ENCODE results near the gene ZC3HAV1L. TPM values are rescaled to one million over a fixed set of nuclear protein-coding genes. Genes with fewer than 3 reads are reported as not detected.
"Not testable (repeated sequence)": the region's sequence is repeated elsewhere in the genome, so short reads cannot be mapped to it uniquely, and the experiment has no call there.

ZC3HAV1L gene, protein sequence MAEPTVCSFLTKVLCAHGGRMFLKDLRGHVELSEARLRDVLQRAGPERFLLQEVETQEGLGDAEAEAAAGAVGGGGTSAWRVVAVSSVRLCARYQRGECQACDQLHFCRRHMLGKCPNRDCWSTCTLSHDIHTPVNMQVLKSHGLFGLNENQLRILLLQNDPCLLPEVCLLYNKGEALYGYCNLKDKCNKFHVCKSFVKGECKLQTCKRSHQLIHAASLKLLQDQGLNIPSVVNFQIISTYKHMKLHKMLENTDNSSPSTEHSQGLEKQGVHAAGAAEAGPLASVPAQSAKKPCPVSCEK
- total RNA-seq, result 13.5 and 13.6 TPM in 2 replicates

GRCh38 chr7:139035586-139036353, at the start of gene ZC3HAV1L:
TSS of gene ZC3HAV1L (minus strand) at chr7:139036042. CDS start at chr7:139036017, 25 bp downstream.
- peak; percentile 13 for DNase-seq (ENCODE audit: low read depth, low spot score)

DNA sequence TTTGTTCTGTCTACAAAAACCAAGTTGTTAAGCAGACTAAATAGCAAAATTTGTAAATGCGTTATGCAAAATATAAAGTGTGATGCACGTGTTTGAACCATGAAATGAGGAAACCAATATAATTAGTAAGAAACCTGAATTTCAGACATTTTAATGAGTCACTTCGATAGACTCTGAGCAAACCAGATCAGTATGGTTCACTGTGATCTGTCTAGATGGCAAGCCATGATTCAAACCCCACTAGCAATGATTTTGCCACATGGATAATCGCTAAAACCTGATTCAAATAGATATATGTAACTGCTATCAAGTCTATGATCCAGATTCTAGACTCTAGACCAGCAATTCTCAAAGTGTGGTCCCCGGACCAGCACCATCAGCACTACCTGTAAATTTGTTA, 48.9 kb upstream of the ZC3HAV1L start:
- DNase-seq (ENCODE audit: low read depth, low spot score), result no peak

DNA sequence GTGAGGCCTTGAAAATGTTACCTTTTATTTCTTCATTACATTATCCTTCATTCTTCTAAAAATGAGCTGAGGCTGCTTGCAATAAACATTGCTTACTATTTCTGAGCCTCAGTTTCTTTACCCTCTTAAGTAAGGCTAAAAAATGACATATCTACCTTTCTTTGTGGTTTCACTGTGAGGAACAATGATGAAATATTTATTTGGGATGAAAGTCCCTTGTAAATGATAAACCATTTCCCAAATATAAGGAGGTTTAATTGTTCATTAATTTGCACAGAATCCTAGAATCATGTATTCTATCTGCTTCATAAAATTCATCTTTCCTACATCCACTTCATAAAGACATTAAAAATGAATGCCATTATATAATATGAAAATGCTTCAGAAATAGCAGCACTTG, 45.7 kb upstream of the ZC3HAV1L start:
- no peak for DNase-seq (ENCODE audit: low read depth, low spot score)

- DNase-seq (ENCODE audit: low read depth, low spot score), result no peak
Observed at GRCh38 chr7:139080905-139081304, 45.1 kb upstream of the ZC3HAV1L start.

- no peak for DNase-seq (ENCODE audit: low read depth, low spot score)
Observed at GRCh38 chr7:139079861-139080260, 44.0 kb upstream of the ZC3HAV1L start.

- DNase-seq (ENCODE audit: low read depth, low spot score), result no peak
Observed at GRCh38 chr7:139078911-139079310, 43.1 kb upstream of the ZC3HAV1L start.

DNA sequence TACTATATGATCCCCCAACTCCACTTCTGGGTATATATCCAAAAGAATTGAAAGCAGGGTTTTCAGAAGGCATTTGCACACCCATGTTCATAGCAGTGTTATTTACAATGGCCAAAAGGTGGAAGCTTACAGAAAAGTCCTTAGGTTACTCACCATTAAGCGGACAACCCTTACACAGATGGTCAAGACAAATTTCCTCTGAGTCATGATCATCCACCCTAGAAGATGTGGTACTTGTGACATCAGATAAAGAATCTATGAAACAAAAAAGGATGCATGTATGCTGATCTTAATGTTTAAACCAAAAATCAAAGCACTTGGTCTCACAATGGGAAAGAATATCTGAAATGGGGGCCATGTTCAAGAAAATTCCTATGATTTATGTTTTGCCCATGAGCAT, 42.6 kb upstream of the ZC3HAV1L start:
- DNase-seq (ENCODE audit: low read depth, low spot score), result no peak

GRCh38 chr7:139077706-139078105, 41.9 kb upstream of the ZC3HAV1L start:
- not testable (repeated sequence) for DNase-seq (ENCODE audit: low read depth, low spot score)

DNA sequence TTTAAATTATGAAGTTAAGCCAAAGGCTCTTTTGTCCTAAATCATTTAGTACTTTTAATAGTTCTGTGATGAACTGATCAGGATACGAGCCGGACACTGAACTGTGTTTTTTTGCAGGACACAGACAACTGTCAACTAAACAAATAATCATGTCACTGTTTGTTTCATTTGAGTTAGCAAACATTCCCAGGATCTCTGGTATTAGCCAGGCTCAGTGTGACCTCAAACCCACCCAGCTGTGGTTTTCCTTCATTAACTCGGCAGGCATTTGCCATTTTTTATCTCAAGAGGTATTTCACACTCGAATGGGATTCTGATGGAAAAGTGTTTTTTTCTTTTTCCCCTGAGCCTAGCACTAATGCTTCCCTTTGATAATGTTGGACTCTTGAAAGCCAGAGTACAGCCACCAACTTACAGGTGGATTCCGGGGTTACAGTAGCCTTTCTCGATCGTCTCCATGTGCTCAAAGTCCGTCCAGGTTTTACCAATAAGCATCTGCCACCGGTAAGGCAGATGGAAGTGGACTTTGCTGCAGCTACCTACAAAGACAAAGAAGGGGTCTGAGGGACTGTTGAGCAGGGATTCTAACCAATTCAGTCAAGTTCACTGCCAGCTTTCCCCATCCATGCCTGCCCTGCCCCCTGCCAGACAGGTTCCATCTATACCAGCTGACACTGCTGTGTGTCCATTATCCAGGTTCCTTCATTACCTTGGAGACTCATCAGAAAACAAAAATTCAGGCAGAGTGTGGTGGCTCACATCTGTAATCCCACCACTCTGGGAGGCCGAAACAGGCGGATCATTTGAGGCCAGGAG, 40.2 kb upstream of the ZC3HAV1L start:
- DNase-seq (ENCODE audit: low read depth, low spot score), result no peak

- peak; percentile 32 for DNase-seq (ENCODE audit: low read depth, low spot score)
Observed at GRCh38 chr7:139075031-139075652, 39.3 kb upstream of the ZC3HAV1L start.

DNA sequence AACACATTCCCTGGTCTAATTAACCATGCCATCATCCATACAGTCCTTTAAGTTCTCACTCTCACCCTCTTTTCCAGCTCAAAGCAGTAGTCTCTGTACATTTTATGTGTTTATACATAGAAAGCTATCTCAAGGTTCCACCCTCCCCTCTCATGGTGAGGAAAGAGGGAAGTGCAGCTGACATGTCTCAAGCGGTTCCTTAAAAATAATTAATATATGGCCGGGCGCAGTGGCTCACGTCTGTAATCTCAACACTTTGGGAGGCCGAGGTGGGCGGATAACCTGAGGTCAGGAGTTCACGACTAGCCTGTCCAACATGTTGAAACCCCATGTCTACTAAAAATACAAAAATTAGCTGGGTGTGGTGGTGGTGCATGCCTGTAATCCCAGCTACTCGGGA, 37.0 kb upstream of the ZC3HAV1L start:
- no peak for DNase-seq (ENCODE audit: low read depth, low spot score)

GRCh38 chr7:139071680-139072079, 35.8 kb upstream of the ZC3HAV1L start:
- no peak for DNase-seq (ENCODE audit: low read depth, low spot score)

DNA sequence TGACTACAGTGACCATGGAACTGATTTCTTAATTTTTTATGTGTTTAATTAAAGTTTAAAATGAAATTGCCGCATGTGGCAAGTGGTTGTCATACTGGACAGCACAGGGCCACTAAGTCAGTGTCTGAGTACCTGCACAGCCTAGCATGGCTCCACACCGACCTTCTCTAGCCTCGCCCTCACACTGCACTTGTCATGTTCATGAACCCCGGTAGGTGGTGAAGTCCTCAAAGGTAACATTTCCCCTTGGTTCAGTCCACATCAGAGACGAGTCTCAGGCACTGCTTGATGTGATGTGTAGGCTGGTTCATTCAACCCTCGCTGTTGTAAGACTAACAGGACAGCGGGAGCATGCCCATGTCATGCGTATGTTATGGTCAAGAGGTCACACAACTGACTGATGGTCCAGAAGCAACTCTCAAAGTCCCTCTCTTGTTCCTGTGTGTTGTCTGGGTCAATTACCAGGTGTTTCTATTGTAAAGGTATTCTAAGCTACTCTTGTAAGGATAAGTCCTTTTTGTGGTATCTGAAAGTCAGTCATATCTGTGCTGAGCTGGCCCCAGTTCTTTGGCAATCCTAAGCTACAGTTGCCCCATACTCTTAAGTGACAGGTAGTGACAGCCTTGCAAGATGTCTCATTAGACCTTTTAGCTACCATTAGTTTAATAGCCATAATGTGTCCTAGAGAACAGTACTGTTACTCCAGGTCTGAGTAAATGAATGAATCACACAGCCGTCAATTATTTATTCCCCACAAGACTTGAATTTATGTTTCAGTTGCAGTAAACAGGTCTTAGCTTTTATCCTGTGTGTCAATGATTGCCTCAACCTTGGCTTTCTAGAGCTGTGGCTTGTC, 32.9 kb upstream of the ZC3HAV1L start:
- DNase-seq (ENCODE audit: low read depth, low spot score), result no peak

DNA sequence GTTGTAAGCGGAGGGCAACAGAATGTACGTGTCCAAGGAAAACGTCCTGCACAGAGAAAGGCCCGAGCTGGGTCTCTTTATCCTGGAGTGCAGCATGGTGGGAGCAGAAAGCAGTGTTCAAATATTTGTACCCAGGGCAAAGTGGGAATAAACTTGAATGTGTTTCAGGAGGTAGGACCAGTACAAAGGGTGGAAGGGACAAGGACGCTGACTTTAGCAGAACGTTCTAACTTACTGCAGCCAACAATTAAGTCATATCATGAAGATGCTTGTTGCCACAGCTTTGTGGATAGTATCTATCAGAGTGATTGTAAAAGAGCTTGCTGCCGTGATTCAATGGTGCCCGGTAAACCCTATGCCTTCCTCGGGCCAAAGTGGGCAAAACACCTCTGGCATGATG, 30.5 kb upstream of the ZC3HAV1L start:
- DNase-seq (ENCODE audit: low read depth, low spot score), result no peak

GRCh38 chr7:139065323-139065722, 29.5 kb upstream of the ZC3HAV1L start:
- DNase-seq (ENCODE audit: low read depth, low spot score), result no peak

DNA sequence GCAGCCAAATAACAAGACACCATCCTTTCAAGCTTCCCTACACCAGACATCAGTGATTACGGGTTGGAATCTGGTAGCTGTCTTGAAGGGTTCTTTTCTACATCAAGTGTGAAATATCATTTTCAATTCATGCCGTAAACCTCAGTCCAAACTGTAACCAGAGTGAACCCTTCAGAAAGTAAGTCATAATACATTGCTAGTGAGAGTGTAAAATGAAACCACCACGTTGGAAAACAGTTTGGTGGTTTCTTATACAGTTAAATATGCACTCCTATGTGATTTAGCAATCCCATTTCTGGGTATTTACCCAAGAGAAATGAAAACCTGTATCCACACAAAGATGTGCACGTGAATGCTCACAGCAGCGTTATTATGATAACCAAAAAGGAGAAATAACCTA, 25.6 kb upstream of the ZC3HAV1L start:
- no peak for DNase-seq (ENCODE audit: low read depth, low spot score)

DNA sequence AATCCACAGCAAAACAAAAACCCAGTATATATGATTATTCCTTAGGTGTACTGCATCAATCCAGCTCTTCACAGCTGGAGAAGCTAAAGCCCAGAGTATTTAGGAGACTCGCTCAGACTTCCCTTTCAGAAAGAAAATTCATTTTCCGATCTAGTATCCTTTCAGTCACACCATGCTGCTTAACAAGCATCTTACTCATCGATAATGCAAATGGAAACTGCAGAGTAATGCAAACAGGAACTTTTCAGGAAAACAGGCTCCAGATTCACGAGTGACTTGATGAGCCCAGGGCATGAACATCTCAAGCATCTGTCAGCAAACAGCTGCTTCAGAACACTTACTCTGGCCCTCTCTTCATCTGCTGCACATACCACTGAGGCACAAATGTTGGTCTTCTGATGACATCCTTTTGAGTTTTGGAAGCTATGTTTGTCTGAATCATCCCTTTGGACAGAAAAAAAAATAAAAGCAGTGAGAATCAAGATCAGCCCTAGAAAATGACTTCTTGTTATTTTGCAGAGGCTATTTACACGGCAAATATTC, 24.9 kb upstream of the ZC3HAV1L start:
- DNase-seq (ENCODE audit: low read depth, low spot score), result no peak

DNA sequence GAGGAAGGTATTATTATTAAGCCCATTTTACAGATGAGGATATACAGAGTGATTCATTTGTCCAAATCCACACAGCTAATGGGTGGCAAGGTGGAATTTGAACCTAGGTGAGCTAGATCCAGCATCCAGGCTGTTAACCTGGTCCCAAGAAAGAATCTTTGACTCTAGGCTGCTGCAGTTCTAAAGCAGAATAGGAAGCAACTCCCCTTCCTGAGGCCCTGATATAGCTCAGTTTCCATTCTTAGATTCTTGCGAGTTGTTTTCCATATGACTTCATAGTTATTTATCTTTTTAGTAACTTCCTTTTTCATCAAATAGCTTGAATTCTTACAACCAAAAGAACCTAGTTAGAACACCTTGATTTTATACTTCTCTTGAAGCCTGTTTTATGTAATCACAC, 24.1 kb upstream of the ZC3HAV1L start:
- DNase-seq (ENCODE audit: low read depth, low spot score), result peak; percentile 11

DNA sequence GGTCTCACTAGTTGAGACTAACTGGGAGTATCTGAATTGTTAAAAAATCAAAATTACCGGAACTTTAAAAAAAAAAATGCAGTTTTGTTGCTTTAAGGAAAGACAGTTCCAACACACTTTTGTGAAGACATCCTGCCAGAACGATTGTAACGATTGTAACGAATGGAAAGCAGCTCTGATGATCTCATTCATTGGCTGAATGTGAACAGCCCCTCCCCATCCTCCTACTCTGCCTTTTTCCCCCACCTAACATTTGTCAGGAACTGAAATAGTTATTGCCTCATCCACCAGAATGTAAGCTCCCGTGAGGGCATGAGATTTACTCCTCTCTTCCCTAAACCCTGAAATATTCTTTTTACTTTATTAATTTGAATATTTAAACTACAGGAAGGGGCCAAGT, 23.1 kb upstream of the ZC3HAV1L start:
- peak; percentile 60 for DNase-seq (ENCODE audit: low read depth, low spot score)

- no peak for DNase-seq (ENCODE audit: low read depth, low spot score)
Observed at GRCh38 chr7:139055674-139056073, 19.8 kb upstream of the ZC3HAV1L start.
